GM12878 (cell line): ENCODE results near the gene SP2. TPM values are rescaled to one million over a fixed set of nuclear protein-coding genes. Genes with fewer than 3 reads are reported as not detected.

Experiments used
- ATAC-seq: fragments of 200-7000 bp; cut with Tn5 transposase; 3 replicates; pipeline ENCODE4 v1.9.1; 2020; ENCODE audit warnings: mild to moderate bottlenecking, moderate library complexity
- BruUV-seq: library from RNA; stranded (reverse); fragments of 400-500 nt; replicated peaks from 2 replicates; lab custom pipeline; 2021; lab: Mats Ljungman, UMichigan
- CTCF ChIA-PET: fragments of 300-600 bp; sonication (Branson Sonifier 250); formaldehyde crosslinking; extraction: SDS; loops from one replicate; lab custom pipeline; 2021; ENCODE audit warnings: inconsistent platforms; lab: Yijun Ruan, JAX
- POLR2A ChIA-PET: fragments of 350-600 bp; formaldehyde crosslinking; extraction: SDS; loops from one replicate; lab custom pipeline; 2021; ENCODE audit warnings: inconsistent platforms; lab: Charles Lee
- RAD21 ChIA-PET: fragments of 300-600 bp; sonication (Branson Sonifier 250); formaldehyde crosslinking; loops from one replicate; lab custom pipeline; 2023; ENCODE audit warnings: antibody characterized with exemption; ENCODE audit not compliant: unreplicated experiment; lab: Charles Lee
- SMC1A ChIA-PET: fragments of 300-600 bp; sonication (Branson Sonifier 250); formaldehyde crosslinking; loops from one replicate; lab custom pipeline; 2023; ENCODE audit not compliant: unreplicated experiment, uncharacterized antibody; lab: Charles Lee
- DNase-seq: peaks from one replicate; pipeline ENCODE4 v3.0.0-alpha.2; 2011; ENCODE audit warnings: low read depth, low spot score
- FAIRE-seq: peaks from 3 replicates; lab custom pipeline; 2011; peaks lifted over from hg19 to GRCh38; lab: Jason Lieb, UNC
- H2AFZ ChIP-seq: 2 replicates; pipeline ENCODE4 v1.6.0; 2011; ENCODE audit warnings: low read depth, low read length, control low read depth; ENCODE audit not compliant: control insufficient read depth
- H3K27ac ChIP-seq: 2 replicates; pipeline ENCODE4 v1.5.1; 2011; ENCODE audit warnings: control low read depth; ENCODE audit not compliant: control insufficient read depth, insufficient read depth
- H3K27me3 ChIP-seq, 2 experiments: replicated peaks in 1 of 2; 2 replicates each; pipeline versions ENCODE4 v1.6.0 to v1.6.1; 2011; ENCODE audit warnings: low read length in 1 of 2; ENCODE audit not compliant: control insufficient read depth in 2 of 2, insufficient read depth in 2 of 2
- H3K36me3 ChIP-seq, 2 experiments: 2 replicates each; pipeline ENCODE4 v1.5.1; 2011; ENCODE audit warnings: low read length in 1 of 2; ENCODE audit not compliant: control insufficient read depth in 2 of 2, insufficient read depth in 2 of 2
- H3K4me1 ChIP-seq: 2 replicates; pipeline ENCODE4 v1.6.1; 2011; ENCODE audit warnings: mild to moderate bottlenecking, low read length, moderate library complexity, mixed read lengths; ENCODE audit not compliant: control insufficient read depth, insufficient read depth
- H3K4me2 ChIP-seq: 2 replicates; pipeline ENCODE4 v1.6.0; 2011; ENCODE audit warnings: control low read depth; ENCODE audit not compliant: control insufficient read depth, insufficient read depth
- H3K4me3 ChIP-seq: fragments of 200-600 bp; sonication (generic); 2 replicates; pipeline ENCODE4 v1.5.1; 2016
- H3K79me2 ChIP-seq: 2 replicates; pipeline ENCODE4 v1.6.0; 2011; ENCODE audit warnings: low read length; ENCODE audit not compliant: control insufficient read depth, insufficient read depth
- H3K9ac ChIP-seq: 2 replicates; pipeline ENCODE4 v1.8.0; 2011; ENCODE audit warnings: low read length, control low read depth, mixed read lengths; ENCODE audit not compliant: control insufficient read depth, insufficient read depth
- H3K9me3 ChIP-seq: replicated peaks from 3 replicates; pipeline ENCODE4 v1.5.1; 2011; ENCODE audit warnings: mild to moderate bottlenecking, low read length; ENCODE audit not compliant: control insufficient read depth, insufficient read depth
- H4K20me1 ChIP-seq: 2 replicates; pipeline ENCODE4 v1.6.0; 2011; ENCODE audit not compliant: control insufficient read depth, insufficient read depth
- CBX3 ChIP-seq: fragments of 200-600 bp; sonication (generic); IDR thresholded peaks from 2 replicates; pipeline ENCODE4 v1.6.1; 2016; ENCODE audit warnings: low read depth, borderline replicate concordance
- EP300 ChIP-seq, 2 experiments: fragments of 150-350 bp in 1 of 2; IDR thresholded peaks; 2 replicates each; pipeline ENCODE4 v1.6.1; 2011 to 2012; ENCODE audit warnings: low read depth in 2 of 2, low read length in 2 of 2, borderline replicate concordance in 1 of 2, improper control_type of control experiment in 1 of 2, inconsistent platforms in 1 of 2; ENCODE audit not compliant: control insufficient read depth in 1 of 2
- ESRRA ChIP-seq: IDR thresholded peaks from 2 replicates; pipeline ENCODE4 v1.6.1; 2012; ENCODE audit warnings: mild to moderate bottlenecking, low read length, improper control_type of control experiment
- HCFC1 ChIP-seq: fragments of 150-350 bp; IDR thresholded peaks from 2 replicates; pipeline ENCODE4 v1.6.1; 2014; ENCODE audit warnings: low read length
- JUNB ChIP-seq: IDR thresholded peaks from 2 replicates; pipeline ENCODE4 v1.6.1; 2016; ENCODE audit warnings: antibody characterized with exemption, mild to moderate bottlenecking
- NBN ChIP-seq: fragments of 450-650 bp; IDR thresholded peaks from 2 replicates; pipeline ENCODE4 v1.6.1; 2016
- NR2C1 ChIP-seq: fragments of 450-650 bp; IDR thresholded peaks from 2 replicates; pipeline ENCODE4 v1.6.1; 2017; ENCODE audit warnings: antibody characterized with exemption, mild to moderate bottlenecking, moderate library complexity
- PAX5 ChIP-seq: IDR thresholded peaks from 2 replicates; pipeline ENCODE4 v1.6.1; 2011; ENCODE audit warnings: low read depth, low read length, borderline replicate concordance
- POLR2A ChIP-seq: IDR thresholded peaks from 2 replicates; pipeline ENCODE4 v1.6.1; 2011; ENCODE audit warnings: low read depth, mild to moderate bottlenecking, low read length
- SUPT20H ChIP-seq: IDR thresholded peaks from 2 replicates; pipeline ENCODE4 v1.6.1; 2011; ENCODE audit warnings: low read depth, mild to moderate bottlenecking, low read length, moderate library complexity, borderline replicate concordance; ENCODE audit not compliant: control insufficient read depth
- TCF3 ChIP-seq: IDR thresholded peaks from 2 replicates; pipeline ENCODE4 v1.6.1; 2012; ENCODE audit warnings: low read depth, mild to moderate bottlenecking, low read length, borderline replicate concordance; ENCODE audit not compliant: insufficient read depth
- ZSCAN29 ChIP-seq: fragments of 450-650 bp; IDR thresholded peaks from 2 replicates; pipeline ENCODE4 v1.6.1; 2017; ENCODE audit warnings: mild to moderate bottlenecking, moderate library complexity
- WGBS: methylation state at CpG from one replicate; pipeline ENCODE4 v1.1.6; 2016; ENCODE audit warnings: low lambda C conversion rate; ENCODE audit not compliant: insufficient replicate concordance, insufficient coverage; ENCODE audit errors: missing lambda C conversion rate; 5-methylcytosine and 5-hydroxymethylcytosine counted together
- in situ Hi-C: fragments of 300-500 bp; cut with MboI; formaldehyde crosslinking; loops from 9 replicates; pipeline ENCODE4 v1.14.3; 2018; ENCODE audit warnings: mixed read lengths
- intact Hi-C: fragments of 100-400 bp; cut with micrococcal nuclease; formaldehyde crosslinking; loops from one replicate; pipeline ENCODE4 v1.14.2; 2022; ENCODE audit not compliant: unreplicated experiment
- polyA plus RNA-seq, 11 experiments: library from polyadenylated mRNA; depleted of rRNA in 4 of 11; unstranded in 6 of 11; stranded (reverse) in 5 of 11; fragments of >200 nt; fragmentation: Nextera tagmentation in 4 of 11; fragmentation: Illumina TruSeq in 1 of 11; extraction: Ambion mirVana in 4 of 11; extraction: Trizol in 1 of 11; gene quantifications; 1 replicate in 1 of 11; 2 replicates in 10 of 11; pipeline versions ENCODE4 v1.2.1 to v1.2.3, GENCODE V29; 2011 to 2016; ENCODE audit warnings: inconsistent platforms in 2 of 11, missing spikeins in 2 of 11, low read depth in 1 of 11
- total RNA-seq, 4 experiments: library from RNA; depleted of rRNA in 3 of 4; stranded (reverse); fragments of >200 nt in 3 of 4; fragmentation: Illumina TruSeq in 1 of 4; extraction: Trizol in 1 of 4; gene quantifications; 2 replicates each; pipeline versions ENCODE4 v1.2.1 to v1.2.3, GENCODE V29; 2013 to 2021
- TF ChIP-seq, protein P1 (sequence below): fragments of 450-650 bp; IDR thresholded peaks from 2 replicates; pipeline ENCODE4 v1.6.1; 2017; ENCODE audit warnings: low read depth, mild to moderate bottlenecking, moderate library complexity
- TF ChIP-seq, protein P2 (sequence below): IDR thresholded peaks from 2 replicates; pipeline ENCODE4 v1.6.1; 2012; ENCODE audit warnings: low read length, inconsistent platforms

SP2 gene
- total and polyA plus RNA-seq, 10 of the 15 experiments (the other 5 are each of a cell fraction or from before 2014, with no cell fraction given), result 1.2 to 19.1 (median 4.8) TPM

DNA sequence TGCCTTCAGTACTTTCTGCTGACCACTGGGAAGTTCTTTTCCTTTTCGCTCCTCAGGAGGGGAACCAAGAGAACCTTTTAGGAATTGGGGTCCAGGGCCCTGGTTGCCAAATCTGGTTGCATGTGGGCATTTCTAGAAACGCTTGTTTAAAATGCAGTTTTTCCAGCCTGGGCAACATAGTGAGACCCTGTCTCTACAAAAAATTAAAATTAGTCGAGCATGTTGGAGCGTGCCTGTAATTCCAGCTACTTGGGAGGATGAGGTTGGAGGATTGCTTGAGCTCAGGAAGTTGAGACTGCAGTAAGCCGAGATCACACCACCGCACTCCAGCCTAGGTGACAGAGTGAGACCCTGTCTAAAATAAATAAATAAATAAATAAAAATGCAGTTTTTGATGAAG is 46.5 kb downstream of the SP2 start:
- no TSS peak for BruUV-seq
- H3K27me3 ChIP-seq, result no peaks in the 10 kb centered on the region
- ChIA-PET SMC1A (interaction anchor here (0.8 to 3.7 kb wide), 9 partner anchors 28 to 107 kb away, joined by 3 to 19 read pairs (median 5); partner anchors contain the start of genes NFE2L1, SCRN2 and SP2), POLR2A (interaction anchor here (0.9 to 6.3 kb wide), 5 partner anchors 29 to 158 kb away, joined by 3 to 55 read pairs (median 4); partner anchors contain the start of genes CBX1, CDK5RAP3 and SP2), RAD21 (interaction anchor here (0.6 to 2.2 kb wide), 7 partner anchors 9 to 477 kb away, joined by 3 to 20 read pairs (median 4); partner anchors contain the start of genes CDK5RAP3 and SP2), CTCF (interaction anchor here (0.7 to 18.1 kb wide), 11 partner anchors 8 to 101 kb away, joined by 3 to 463 read pairs (median 11); partner anchors contain the start of genes CDK5RAP3, PRR15L and SCRN2)
- TF ChIP-seq NBN, result no peak
- no peak for TF ChIP-seq ZSCAN29
- no peak for TF ChIP-seq SUPT20H
- TF ChIP-seq, protein P1, sequence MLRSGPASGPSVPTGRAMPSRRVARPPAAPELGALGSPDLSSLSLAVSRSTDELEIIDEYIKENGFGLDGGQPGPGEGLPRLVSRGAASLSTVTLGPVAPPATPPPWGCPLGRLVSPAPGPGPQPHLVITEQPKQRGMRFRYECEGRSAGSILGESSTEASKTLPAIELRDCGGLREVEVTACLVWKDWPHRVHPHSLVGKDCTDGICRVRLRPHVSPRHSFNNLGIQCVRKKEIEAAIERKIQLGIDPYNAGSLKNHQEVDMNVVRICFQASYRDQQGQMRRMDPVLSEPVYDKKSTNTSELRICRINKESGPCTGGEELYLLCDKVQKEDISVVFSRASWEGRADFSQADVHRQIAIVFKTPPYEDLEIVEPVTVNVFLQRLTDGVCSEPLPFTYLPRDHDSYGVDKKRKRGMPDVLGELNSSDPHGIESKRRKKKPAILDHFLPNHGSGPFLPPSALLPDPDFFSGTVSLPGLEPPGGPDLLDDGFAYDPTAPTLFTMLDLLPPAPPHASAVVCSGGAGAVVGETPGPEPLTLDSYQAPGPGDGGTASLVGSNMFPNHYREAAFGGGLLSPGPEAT, result no peak
- no peak for TF ChIP-seq TCF3
- TF ChIP-seq CBX3, result no peak
- no peak for TF ChIP-seq JUNB
- no peak for TF ChIP-seq PAX5
- no peak for TF ChIP-seq ESRRA
- TF ChIP-seq POLR2A, result no peak
- TF ChIP-seq HCFC1, result no peak
- TF ChIP-seq, protein P2, sequence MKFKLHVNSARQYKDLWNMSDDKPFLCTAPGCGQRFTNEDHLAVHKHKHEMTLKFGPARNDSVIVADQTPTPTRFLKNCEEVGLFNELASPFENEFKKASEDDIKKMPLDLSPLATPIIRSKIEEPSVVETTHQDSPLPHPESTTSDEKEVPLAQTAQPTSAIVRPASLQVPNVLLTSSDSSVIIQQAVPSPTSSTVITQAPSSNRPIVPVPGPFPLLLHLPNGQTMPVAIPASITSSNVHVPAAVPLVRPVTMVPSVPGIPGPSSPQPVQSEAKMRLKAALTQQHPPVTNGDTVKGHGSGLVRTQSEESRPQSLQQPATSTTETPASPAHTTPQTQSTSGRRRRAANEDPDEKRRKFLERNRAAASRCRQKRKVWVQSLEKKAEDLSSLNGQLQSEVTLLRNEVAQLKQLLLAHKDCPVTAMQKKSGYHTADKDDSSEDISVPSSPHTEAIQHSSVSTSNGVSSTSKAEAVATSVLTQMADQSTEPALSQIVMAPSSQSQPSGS, result no peak
- no peak for TF ChIP-seq EP300 (IDR thresholded peaks at IDR 0.05; ENCODE audit: borderline replicate concordance in 1 of 2, control insufficient read depth in 1 of 2, low read depth in 2 of 2, low read length in 2 of 2)
- TF ChIP-seq NR2C1, result no peak
- intact Hi-C loops, result no loop called here
- peak overlapping the region; percentile 92 for H3K9ac ChIP-seq
- FAIRE-seq (no peak), DNase-seq (no peak), ATAC-seq (no peak)
- peaks cover 26% of the 10 kb centered on the region for H3K79me2 ChIP-seq
- peaks cover 43% of the 10 kb centered on the region for H3K4me1 ChIP-seq
- no peaks in the 10 kb centered on the region for H4K20me1 ChIP-seq
- H3K36me3 ChIP-seq, result peaks cover 0 to 8% of the 10 kb centered on the region in 2 experiments; a peak in 3 of 4 replicates
- H2AFZ ChIP-seq, result no peak overlapping the region
- 80% methylated on average over 6 of the region's 6 CpGs for WGBS
- in situ Hi-C loops, result no loop called here
- H3K4me2 ChIP-seq, result peak overlapping the region; percentile 89
- peak overlapping the region; percentile 91 for H3K4me3 ChIP-seq
- no peaks in the 10 kb centered on the region for H3K9me3 ChIP-seq
- H3K27ac ChIP-seq, result peak overlapping the region; percentile 86
